Bronchial epithelial cell (primary cell): ENCODE measurements around the gene GHRHR. TPM values are rescaled to one million over a fixed set of nuclear protein-coding genes. Genes with fewer than 3 reads are reported as not detected.

Experiments
- DNase-seq: peaks from one replicate; pipeline ENCODE4 v3.0.0-alpha.2; 2010; ENCODE audit warnings: low read depth
- FAIRE-seq: peaks from 2 replicates; lab custom pipeline; 2011; peaks lifted over from hg19 to GRCh38; lab: Jason Lieb, UNC
- H3K27me3 ChIP-seq: 2 replicates; pipeline ENCODE4 v1.5.1; 2011; ENCODE audit warnings: low read length; ENCODE audit not compliant: control insufficient read depth, insufficient read depth
- H3K36me3 ChIP-seq: 2 replicates; pipeline ENCODE4 v1.5.1; 2011; ENCODE audit warnings: low read length; ENCODE audit not compliant: control insufficient read depth, insufficient read depth
- H3K4me3 ChIP-seq: 2 replicates; pipeline ENCODE4 v1.5.1; 2011; ENCODE audit warnings: mild to moderate bottlenecking, low read depth, low read length, control low read depth
- CTCF ChIP-seq: IDR thresholded peaks from 2 replicates; pipeline ENCODE4 v1.5.1; 2011; ENCODE audit warnings: mild to moderate bottlenecking, moderate library complexity, low read length, control low read depth, inconsistent platforms; ENCODE audit not compliant: insufficient read depth, severe bottlenecking
- total RNA-seq: library from RNA; depleted of rRNA; stranded (reverse); fragments of >200 nt; gene quantifications from 2 replicates; pipeline ENCODE4 v1.2.1, GENCODE V29; 2014

GHRHR gene
- total RNA-seq, 1 donor from 2014 or later: not detected

GRCh38 chr7:30934225-30934624 lies 29.5 kb upstream of the GHRHR start:
- DNase-seq (no peak), FAIRE-seq (no peak)
- no peak for TF ChIP-seq CTCF
- H3K4me3 ChIP-seq: no peak overlapping the region
- H3K27me3 ChIP-seq: peaks cover 4% of the 10 kb centered on the region
- H3K36me3 ChIP-seq: no peaks in the 10 kb centered on the region

- DNase-seq: no peak
- no peak overlapping the region for H3K4me3 ChIP-seq
- no peak for TF ChIP-seq CTCF
- H3K27me3 ChIP-seq: peaks cover 4% of the 10 kb centered on the region
- no peak for FAIRE-seq
- no peaks in the 10 kb centered on the region for H3K36me3 ChIP-seq
Measured at GRCh38 chr7:30934732-30935568, 28.8 kb upstream of the GHRHR start.

- DNase-seq (no peak), FAIRE-seq (no peak)
- Histone ChIP-seq H3K36me3 (no peaks in the 10 kb centered on the region), H3K27me3 (peaks cover 4% of the 10 kb centered on the region), H3K4me3 (no peak overlapping the region)
- no peak for TF ChIP-seq CTCF
Measured at GRCh38 chr7:30935569-30935877, 28.2 kb upstream of the GHRHR start.

- TF ChIP-seq CTCF: no peak
- FAIRE-seq (no peak), DNase-seq (no peak)
- H3K27me3 ChIP-seq: peaks cover 5% of the 10 kb centered on the region
- H3K4me3 ChIP-seq: no peak overlapping the region
- no peaks in the 10 kb centered on the region for H3K36me3 ChIP-seq
Measured at GRCh38 chr7:30936650-30937245, 27.0 kb upstream of the GHRHR start.

GRCh38 chr7:30937416-30937815 lies 26.3 kb upstream of the GHRHR start:
- DNase-seq: no peak
- Histone ChIP-seq H3K27me3 (peaks cover 5% of the 10 kb centered on the region), H3K36me3 (no peaks in the 10 kb centered on the region), H3K4me3 (no peak overlapping the region)
- FAIRE-seq: no peak
- TF ChIP-seq CTCF: no peak
